GM12891 (cell line): ENCODE measurements around the gene ECPAS.
"Not testable (repeated sequence)": the region's sequence is repeated elsewhere in the genome, so short reads cannot be mapped to it uniquely, and the experiment has no call there.

ENCODE experiments used
- DNase-seq: peaks from one replicate; pipeline ENCODE4 v3.0.0; 2011; ENCODE audit warnings: low spot score; ENCODE audit not compliant: insufficient read length
- FAIRE-seq: peaks from 2 replicates; lab custom pipeline; 2011; peaks lifted over from hg19 to GRCh38; lab: Jason Lieb, UNC
- PAX5 ChIP-seq: IDR thresholded peaks from 2 replicates; pipeline ENCODE4 v1.6.1; 2011; ENCODE audit warnings: low read length, moderate library complexity, mild to moderate bottlenecking; ENCODE audit not compliant: insufficient read depth, severe bottlenecking
- POLR2A ChIP-seq: IDR thresholded peaks from 2 replicates; pipeline ENCODE4 v1.6.1; 2011; ENCODE audit warnings: low read depth, low read length, control low read depth
- POLR2AphosphoS5 ChIP-seq: IDR thresholded peaks from 2 replicates; pipeline ENCODE4 v1.6.1; 2011; ENCODE audit warnings: low read depth, low read length, control low read depth
- POU2F2 ChIP-seq: IDR thresholded peaks from 2 replicates; pipeline ENCODE4 v1.6.1; 2011; ENCODE audit warnings: low read depth, mild to moderate bottlenecking, control low read depth, low read length, moderate library complexity
- SPI1 ChIP-seq: IDR thresholded peaks from 2 replicates; pipeline ENCODE4 v1.6.1; 2011; ENCODE audit warnings: low read depth, low read length, control low read depth
- TAF1 ChIP-seq: IDR thresholded peaks from 2 replicates; pipeline ENCODE4 v1.6.1; 2011; ENCODE audit warnings: low read depth, low read length, control low read depth

The ECPAS gene

DNA sequence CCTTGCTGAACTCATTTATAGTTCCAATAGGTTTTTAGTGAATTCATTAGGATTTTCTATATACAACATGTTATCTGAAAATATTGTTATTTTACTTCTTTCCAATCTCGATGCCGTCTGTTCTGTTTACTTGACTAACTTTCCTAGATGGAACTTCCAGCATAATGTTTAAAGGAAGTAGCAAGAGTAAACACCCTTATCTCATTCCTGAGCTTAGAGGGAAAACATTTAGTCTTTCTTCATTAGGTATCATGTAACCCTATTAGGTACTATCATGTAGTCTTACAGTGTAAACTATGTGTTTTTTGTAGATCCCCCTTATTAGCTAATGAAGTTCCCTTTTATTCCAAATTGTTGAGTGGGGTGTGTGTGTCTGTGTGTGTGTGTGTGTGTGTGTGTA is 131.6 kb downstream of the ECPAS start:
- FAIRE-seq, result no peak
- no peak for TF ChIP-seq POLR2AphosphoS5
- no peak for TF ChIP-seq TAF1
- TF ChIP-seq SPI1, result no peak
- TF ChIP-seq POLR2A, result no peak
- no peak for TF ChIP-seq PAX5
- DNase-seq, result no peak

DNA sequence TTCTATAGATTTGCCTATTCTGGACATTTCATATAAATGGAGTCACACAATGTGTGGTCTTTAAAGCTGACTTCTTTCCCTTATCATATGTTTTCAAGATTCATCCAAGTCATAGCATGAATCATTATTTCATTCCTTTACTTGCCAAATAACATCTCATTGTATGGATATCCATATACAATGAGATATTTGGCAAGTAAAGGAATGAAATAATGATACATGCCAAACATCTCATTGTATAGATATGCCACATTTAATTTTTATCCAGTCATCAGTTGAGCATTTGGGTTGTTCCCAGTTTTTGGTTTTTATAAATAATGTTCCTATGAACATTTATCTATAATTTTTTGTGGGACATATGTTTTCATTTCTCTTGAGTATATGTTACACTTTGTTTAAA is 133.6 kb downstream of the ECPAS start:
- DNase-seq (no peak), FAIRE-seq (no peak)
- TF ChIP-seq POU2F2 (no peak), PAX5 (no peak), POLR2AphosphoS5 (no peak), TAF1 (no peak), POLR2A (no peak), SPI1 (no peak)

DNA sequence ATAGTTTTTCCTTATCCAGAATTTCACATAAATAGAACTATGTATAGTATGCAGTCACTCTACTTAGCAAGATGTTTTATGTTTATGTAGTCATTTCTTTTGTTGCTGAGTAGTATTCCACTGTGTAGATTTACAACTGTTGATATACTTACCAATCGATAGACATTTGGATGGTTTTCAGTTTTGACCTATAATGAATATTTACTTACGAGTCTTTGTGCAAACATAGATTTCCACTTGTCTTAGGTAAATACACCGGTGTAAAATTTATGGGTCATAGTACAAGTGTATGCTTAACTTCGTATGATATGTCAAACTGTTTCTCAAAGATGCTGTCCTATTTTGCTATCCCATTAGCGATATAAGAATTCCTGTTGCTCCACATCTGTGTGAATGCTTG is 134.4 kb downstream of the ECPAS start:
- no peak for FAIRE-seq
- no peak for DNase-seq
- TF ChIP-seq POLR2A, result no peak
- TF ChIP-seq SPI1, result no peak
- TF ChIP-seq POU2F2, result no peak
- TF ChIP-seq PAX5, result no peak
- no peak for TF ChIP-seq TAF1
- TF ChIP-seq POLR2AphosphoS5, result no peak

DNA sequence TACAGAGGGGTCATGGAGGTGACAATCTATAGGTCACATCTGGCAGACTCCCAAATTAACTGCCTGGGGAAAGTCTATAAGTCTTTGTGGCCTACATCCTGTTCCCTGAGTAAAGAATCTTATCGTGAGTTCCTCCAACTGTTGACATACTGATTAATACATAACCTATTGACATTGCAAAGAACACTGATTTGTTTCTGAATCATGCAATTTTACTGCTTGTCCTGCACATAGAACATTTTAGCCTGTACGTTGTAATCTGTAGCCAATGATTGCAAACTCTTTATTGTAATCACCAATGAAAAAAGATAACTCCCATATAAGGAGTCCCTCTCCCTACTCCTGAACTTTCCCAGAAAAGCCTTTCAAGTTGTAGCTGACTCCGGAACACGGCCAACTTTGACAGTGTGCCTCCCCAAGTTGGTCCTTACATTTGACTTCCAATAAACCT is 135.3 kb downstream of the ECPAS start:
- FAIRE-seq, result no peak
- TF ChIP-seq PAX5 (no peak), POLR2A (no peak), SPI1 (no peak), POU2F2 (no peak), POLR2AphosphoS5 (no peak), TAF1 (no peak)
- DNase-seq, result no peak

DNA sequence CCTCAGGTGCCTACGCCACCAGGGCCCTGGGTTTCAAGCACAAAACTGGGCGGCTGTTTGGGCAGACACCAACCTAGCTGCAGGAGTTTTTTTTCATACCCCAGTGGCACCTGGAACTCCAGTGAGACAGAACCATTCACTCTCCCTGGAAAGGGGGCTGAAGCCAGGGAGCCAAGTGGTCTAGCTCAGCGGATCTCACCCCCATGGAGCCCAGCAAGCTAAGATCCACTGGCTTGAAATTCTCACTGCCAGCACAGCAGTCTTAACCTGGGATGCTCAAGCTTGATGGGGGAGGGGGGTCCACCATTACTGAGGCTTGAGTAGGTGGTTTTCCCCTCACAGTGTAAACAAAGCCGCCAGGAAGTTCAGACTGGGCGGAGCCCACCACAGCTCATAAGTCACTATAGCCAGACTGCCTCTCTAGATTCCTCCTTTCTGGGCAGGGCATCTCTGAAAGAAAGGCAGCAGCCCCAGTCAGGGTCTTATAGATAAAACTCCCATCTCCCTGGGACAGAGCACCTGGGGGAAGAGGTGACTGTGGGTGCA is 149.8 kb downstream of the ECPAS start:
- not testable (repeated sequence) for FAIRE-seq, DNase-seq

DNA sequence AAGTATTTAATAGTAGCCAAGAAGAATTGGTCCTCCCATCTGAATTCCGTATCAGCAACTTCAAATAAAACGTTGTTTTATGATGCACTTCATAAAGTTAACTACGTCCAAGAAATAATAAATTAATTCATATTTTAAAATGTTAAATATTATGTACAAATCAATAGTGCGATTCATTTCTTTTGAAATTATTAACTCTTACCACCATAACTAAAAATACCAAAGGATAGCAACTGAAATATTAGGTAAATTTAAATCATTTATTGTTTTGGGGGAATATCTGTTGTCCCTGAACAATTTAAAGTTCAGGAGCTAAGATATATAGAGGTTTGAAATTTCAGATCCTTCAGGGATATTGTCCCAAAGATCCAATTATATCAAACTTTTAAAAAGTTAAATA is 154.1 kb downstream of the ECPAS start, which contains the start of gene OR2K2:
Gene OR2K2, minus strand, starts transcription at position 101 of the 400 bp plus-strand sequence. CDS start 1,791 bp downstream, outside the sequence.
- DNase-seq, result no peak
- no peak for TF ChIP-seq POLR2A
- no peak for TF ChIP-seq POLR2AphosphoS5
- no peak for TF ChIP-seq POU2F2
- no peak for TF ChIP-seq SPI1
- TF ChIP-seq TAF1, result no peak
- TF ChIP-seq PAX5, result no peak
- no peak for FAIRE-seq

DNA sequence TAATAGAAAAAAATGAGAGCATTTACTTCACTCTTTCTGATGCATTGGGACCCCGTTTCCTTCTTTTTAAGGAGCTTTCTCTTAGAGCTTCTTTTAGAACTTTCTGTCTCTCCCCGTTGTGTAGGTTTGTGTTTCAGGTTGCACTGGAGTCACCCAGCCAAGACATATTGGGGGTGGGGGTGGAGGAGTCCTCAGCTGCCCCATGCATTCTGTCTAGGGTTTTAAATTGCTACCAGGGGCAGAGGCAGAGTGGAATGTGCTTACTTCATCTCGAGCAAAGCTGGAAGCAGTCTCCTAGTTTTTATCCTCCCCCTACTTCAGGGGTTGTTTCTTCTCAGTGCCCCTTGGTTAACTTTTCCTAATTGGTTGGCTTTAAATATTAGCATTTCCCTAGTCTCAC is 163.6 kb downstream of the ECPAS start:
- DNase-seq (no peak), FAIRE-seq (no peak)
- TF ChIP-seq TAF1 (no peak), PAX5 (no peak), SPI1 (no peak), POU2F2 (no peak), POLR2AphosphoS5 (no peak), POLR2A (no peak)

DNA sequence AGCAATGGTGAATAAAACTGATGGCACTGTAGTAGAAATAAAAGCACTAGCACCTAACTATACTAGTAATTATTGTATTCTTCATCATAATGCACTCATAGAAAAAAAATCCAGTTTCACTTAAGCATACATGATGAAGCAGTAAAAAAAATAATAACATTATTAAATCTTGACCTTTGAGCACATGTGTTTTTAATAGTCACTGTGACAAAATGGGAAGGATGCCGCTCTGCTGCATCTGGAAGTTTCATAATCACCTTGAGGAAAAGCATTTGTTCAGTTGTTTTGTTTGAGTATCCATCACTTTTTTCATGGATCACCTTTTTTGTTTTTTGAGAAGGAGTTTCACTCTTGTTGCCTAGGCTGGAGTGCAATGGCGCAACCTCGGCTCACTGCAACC is 167.4 kb downstream of the ECPAS start:
- no peak for FAIRE-seq
- DNase-seq, result no peak

More for the DNA sequence above, 167.4 kb downstream of the ECPAS start:
- TF ChIP-seq POLR2AphosphoS5 (no peak), POLR2A (no peak), SPI1 (no peak), POU2F2 (no peak), TAF1 (no peak), PAX5 (no peak)
